HG03060 (cell line): ENCODE results near the gene WDR91.

ENCODE experiments used
- ATAC-seq: cut with Tn5 transposase; IDR thresholded peaks from one replicate; pipeline ENCODE4 v1.9.1; 2021; ENCODE audit warnings: low read depth, moderate number of reproducible peaks; ENCODE audit not compliant: unreplicated experiment

WDR91 gene

DNA sequence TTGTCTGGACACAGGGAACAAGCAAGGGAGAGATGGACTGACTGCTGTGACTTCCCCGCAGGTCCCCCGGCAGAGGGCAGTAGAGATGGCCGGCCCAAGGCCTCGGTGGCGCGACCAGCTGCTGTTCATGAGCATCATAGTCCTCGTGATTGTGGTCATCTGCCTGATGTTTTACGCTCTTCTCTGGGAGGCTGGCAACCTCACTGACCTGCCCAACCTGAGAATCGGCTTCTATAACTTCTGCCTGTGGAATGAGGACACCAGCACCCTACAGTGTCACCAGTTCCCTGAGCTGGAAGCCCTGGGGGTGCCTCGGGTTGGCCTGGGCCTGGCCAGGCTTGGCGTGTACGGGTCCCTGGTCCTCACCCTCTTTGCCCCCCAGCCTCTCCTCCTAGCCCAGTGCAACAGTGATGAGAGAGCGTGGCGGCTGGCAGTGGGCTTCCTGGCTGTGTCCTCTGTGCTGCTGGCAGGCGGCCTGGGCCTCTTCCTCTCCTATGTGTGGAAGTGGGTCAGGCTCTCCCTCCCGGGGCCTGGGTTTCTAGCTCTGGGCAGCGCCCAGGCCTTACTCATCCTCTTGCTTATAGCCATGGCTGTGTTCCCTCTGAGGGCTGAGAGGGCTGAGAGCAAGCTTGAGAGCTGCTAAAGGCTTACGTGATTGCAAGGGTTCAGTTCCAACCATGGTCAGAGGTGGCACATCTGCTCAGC lies 46.8 kb downstream of the WDR91 start:
- no peak for ATAC-seq

DNA sequence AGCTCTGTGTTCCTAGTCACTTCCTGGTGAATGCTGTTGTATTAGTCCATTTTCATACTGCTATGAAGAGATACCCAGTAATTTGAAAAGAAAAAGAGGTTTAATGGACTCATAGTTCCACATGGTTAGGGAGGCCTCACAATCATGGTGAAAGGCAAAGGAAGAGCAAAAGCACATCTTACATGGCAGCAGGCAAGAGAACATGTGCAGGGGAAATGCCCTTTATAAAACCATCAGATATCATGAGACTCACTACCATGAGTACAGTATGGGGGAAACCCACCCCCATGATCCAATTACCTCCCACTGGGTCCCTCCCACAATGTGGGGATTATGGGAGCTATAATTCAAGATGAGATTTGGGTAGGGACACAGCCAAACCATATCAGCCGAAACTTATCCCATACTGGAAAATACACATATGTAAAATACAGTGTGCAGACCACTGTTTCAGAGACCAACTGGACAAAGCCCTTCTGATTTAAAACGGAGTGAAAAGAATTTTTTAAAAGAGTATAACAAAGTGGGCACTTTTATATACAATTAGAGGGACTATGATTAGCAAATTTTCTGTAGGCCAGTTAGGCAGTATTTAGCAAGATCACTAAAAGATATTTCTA lies 48.8 kb downstream of the WDR91 start:
- no peak for ATAC-seq

DNA sequence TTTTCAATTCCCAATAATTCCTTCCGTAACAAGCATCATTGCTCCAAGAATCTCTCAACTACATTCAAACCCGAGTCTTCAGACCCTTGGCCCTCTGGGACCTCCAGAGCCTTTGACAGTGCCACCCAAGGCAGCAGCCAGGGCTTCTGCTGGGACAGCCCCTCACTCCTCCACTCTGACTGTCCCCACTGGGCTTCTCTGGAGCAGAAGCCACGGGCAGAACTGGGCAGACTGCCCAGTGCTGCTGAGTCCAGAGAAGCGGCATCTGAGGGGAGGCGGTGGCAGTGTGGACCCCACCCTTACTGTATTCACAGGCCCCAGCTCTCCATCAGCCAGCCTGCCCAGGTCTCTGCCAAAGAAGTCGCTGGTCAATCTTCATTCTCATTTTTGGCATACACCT lies 49.7 kb downstream of the WDR91 start:
- no peak for ATAC-seq

DNA sequence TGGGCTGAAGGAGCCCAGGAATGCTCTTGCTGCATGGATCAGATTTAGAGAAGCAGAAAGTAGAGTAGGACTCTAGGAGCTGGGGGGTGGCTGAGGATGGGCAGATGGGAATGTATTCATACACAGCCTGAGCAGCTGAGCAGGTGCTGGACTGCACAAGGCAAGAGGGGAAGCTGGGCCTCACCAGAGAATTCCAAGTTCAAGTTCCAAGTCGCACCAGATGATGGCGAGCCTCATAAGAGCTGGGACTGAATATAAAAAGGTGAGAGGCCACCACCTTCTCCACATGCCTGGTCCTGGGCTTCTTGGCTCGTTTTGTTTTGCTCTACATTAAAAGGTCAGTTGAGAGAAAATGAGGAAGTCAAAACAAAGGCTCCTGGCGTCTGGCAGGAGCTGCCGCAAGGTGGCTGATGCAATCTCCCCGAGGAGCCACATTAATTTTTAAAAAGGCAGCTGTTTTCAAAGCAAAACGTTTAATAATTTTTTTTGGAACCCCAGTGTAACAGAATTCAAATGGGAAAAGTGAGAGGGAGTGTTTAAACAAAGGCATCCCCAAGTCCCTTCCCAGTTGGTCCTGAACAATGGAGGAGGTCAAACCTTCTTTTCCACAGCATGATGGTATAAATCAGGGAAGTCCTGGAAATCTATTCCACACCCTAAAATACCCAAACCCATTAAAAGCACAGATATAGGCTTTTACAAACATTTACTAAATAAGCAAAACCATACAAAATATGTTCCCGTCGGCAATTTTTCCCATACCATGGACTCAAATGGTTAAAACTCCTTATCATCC lies 50.3 kb downstream of the WDR91 start:
- ATAC-seq, result no peak

DNA sequence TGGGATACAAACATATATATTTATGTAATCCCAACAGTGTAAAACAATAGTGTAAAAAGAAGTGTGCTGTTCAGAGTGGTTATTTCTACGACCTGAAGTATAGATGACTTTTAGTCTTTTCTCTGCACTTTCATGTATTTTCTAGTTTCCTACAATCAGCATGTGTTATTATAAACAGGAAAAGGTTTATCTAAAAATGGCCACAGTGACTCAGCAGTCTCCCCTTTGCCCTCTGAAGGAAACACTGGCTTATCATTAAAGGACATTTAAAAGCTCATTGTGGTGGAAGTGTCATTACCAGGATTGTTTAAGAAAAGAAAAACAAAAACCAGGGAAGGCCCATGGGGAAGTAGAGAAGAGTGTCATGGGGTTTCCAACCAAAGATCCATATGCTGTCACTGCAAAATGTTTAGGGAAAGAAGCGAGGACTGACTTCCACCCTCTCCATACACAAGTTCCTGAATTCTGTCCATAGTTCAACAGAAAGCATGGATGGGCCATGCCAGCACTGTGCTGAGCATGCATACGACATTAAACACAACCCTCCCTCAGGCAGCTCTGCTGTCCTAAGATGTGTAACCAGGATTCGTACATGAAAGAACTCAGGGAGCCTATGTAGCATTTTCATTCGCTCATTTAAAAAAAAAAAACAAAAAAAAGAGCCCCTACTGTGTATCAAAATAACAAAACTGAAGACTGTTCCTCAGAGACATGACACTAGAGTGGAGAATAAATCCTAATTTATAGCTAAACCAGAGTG lies 51.0 kb downstream of the WDR91 start:
- no peak for ATAC-seq

DNA sequence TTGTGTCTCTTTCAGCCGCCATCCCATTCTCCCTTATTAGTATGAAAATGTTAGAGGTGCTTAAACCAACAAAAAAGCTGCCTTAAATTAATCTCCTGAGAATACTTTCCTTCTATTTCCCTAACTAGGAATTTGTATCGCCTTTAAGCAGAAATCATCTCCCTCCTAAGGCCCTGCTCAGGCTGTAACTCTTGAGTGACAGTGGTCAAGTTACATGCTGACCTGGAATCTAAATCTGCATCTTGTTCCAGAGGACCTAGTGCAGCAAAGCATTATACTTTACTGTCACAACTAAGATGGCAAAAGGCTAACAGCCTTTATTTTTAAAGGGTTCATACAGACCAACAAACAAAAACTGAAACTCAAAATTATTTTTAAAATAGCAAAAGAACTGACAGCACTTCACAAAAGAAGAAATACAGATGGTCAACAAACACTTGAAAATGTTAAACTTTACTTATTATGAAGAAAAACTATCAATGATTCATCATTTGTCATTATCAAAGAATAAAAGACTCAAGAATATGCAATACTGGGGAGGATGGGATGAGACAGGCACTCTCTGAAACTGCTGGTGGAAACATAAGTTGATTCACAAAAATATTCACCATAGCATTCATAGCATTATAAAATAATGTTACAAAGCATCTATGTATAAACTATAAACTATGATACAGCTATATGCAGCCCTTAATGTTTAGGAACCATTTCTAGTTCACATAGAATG lies 51.8 kb downstream of the WDR91 start:
- ATAC-seq, result no peak

DNA sequence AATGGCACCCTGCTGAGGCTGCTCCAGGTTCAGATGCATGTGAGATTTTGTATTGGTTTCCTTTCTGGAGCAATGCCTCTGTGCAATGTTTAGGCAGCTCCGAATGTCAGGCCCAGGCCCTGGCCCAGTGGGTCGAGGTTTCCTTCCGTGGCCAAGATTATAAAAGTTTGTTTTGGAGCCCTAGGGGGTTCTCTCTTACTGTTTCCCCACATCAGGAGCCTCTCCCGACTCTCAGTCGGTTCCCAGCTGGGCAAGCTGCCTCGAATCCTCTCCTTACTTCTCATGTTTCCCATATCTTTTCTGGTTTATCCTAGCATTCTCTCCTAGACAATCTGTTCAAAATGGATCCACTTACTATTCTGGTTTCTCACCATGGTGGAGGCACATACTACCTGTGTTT lies 52.5 kb downstream of the WDR91 start:
- ATAC-seq, result no peak

DNA sequence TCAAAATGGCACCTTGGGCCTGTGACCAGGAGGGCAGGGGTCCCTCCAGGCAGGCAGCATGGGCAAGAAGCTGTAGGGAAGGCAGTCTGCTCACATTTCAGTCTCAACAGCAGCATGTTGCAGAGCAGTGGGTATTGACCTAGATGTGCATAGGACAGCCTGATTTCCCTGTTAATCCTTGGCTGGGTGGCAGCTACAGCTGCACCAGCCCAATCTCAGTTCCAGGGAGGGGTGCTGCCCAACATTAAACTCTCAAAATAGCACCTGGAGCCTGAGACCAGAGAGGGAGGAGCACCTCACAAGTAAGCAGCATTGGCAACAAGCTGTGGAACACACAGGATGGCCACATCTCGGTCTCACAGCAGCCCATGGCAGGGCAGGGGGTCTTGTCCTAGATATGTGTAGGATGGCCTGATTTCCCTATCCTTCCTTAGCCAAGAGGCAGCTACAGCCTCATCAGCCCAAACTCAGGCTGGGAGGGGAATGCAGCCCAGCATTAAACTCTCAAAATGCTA lies 53.1 kb downstream of the WDR91 start:
- no peak for ATAC-seq

DNA sequence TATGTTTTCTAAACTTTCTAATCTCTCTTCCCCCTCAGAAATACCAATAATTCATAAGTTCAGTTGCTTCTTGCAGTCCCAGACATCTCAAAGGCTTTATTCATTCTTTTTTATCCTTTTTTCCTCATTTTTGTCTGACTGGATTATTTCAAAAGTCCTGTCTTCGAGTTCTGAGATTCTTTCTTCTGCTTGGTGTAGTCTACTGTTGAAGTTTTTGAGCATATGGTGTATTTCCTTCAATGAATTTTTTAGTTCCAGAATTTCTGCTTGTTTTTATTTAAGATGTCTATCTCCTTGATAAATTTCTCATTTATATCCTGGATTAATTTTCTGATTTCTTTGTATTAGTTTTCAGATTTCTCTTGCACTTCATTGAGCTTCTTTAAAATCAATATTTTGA lies 55.0 kb downstream of the WDR91 start:
- no peak for ATAC-seq

DNA sequence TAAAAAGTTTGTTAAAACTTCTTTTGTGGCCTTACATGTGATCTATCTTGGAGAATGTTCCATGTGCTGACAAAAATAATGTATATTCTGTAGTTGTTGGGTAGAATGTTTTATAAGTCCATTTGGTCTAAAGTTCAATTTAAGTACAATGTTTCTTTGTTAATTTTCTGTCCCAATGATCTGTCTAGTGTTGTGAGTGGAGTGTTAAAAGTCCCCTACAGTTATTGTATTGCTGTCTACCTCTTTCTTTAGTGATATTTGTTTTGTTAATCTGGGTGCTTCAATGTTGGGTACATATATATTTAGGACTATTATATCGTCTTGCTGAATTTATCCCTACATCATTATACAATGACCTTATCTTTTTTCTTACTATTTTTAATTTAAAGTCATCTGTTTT lies 56.6 kb downstream of the WDR91 start:
- ATAC-seq, result no peak

DNA sequence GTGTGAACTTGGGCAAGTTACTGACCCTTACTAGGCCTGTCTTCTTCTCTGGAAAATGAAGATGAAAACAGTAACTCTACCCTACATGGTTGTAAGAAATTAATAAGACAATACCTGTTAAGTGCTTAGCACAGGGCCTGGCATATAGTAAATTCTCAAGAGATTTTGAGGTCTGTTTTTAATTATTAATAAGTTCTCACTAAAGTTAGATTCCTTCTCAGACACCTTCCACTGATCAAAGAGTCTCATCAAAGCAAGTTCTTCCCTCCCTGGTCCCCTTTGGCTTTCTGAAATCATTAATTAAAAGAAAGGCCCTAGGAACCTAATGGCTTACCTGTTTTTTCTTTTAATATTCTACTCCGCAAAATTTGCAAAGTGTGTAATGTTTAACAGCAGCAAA lies 58.9 kb downstream of the WDR91 start:
- no peak for ATAC-seq

DNA sequence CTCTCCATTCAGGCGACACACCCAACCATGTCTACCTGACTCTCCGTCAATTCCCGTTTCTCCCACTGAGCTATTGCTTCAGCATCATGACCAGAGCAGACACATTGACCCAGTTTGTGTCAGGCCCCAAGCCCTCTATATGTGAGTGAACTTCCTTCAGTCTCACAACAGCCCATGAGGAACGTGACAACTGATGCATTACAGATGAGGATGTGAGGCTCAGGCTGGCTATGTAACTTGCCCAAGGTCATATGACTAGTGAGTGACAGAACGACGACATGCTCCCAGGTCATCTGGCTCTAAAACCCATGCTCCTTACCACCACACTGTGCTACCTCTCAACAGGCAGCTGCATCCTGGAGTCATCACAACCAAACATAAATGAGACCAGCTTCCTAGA lies 59.8 kb downstream of the WDR91 start:
- no peak for ATAC-seq

DNA sequence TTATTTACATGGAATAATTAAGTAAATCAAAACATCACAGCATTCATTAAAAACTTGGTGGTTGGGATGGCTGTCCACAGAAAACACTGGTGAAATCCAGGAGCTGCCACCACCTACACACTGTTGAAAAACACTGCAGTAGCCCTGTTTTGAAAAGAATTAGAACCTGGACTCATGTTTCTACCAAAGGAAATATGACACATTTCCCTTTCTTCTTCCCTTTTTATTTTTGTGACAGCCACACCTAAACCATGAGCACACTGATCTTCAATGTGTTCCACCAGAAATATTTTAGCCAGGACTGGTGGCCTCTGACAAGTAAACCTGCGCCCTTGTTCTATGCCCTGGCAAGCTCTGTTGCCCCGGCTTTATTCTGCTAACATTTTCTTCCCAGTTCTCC lies 60.2 kb downstream of the WDR91 start:
- no peak for ATAC-seq

DNA sequence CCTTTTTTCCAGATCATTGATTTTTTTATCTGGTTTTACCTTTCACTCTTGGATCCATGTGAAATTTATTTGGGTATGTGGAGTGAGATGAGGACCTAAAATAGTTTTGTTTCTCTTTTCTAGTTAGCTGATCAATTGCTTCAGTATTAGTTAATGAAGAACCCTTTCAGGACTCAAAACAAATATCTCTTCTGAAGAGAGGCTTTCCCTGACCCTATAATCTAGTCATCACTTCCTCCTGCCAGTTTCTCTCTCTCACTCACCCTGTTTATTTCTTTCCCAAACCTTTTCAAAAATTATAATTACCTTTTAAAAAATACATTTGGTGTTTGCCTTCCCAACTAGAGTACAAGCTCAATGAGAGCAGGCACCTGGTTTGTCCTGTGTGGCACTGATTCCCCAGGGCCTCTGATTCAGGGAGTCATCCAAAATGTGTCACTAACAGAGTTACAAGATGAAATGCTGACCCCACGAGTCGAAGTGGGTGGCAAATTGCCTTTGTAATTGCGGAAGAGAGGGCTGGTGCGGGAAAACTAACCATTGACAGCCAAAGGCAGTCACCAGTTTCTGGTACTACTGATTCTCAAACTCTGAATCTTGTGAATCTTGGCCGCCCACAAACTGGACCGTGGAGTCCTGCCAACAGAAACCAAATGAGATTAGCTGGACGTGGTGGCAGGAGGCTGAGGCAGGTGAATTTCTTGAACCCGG lies 61.1 kb downstream of the WDR91 start:
- ATAC-seq, result no peak

DNA sequence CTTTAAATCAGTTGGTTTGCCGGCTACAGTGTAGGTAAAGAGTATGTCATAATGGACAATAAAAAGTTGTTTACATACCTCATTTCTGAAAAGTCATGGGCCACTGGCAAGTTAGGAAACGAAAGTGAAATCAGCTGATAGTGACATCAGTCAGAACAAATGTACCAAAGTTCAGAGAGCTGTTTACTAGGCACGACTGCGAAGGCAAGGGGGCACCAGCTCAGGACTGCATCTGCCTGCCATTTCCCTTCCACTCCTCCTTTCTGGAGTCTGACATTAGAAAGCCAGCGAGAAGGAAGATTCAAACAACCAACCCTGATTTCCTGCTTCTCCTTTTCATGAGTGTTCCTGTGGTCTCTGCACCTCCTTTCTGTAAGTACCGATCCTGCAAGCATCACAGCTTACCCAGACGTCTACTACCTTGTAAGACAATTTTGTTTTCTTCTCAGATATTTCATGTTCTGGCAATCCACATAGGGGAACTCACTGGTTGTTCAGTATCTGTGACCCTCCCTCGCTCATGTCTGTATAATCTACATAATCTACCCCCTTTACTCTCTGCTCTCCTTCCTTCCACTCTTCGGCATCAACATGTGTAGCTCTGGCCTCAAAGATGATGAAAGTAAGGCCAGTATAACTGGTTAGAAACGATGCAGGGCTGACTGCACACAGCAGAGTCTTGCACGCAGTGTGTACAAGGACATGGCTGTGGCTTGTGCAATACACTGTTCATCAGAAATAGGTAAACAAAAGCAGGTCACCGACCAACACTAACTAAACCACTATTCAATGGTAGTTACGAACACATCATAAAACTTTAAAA lies 63.2 kb downstream of the WDR91 start, which contains the start of gene TMEM140:
Gene TMEM140, plus strand, starts transcription at position 174 of the 823 bp plus-strand sequence. CDS start 16,370 bp downstream, outside the sequence.
- ATAC-seq, result peak; percentile 39

DNA sequence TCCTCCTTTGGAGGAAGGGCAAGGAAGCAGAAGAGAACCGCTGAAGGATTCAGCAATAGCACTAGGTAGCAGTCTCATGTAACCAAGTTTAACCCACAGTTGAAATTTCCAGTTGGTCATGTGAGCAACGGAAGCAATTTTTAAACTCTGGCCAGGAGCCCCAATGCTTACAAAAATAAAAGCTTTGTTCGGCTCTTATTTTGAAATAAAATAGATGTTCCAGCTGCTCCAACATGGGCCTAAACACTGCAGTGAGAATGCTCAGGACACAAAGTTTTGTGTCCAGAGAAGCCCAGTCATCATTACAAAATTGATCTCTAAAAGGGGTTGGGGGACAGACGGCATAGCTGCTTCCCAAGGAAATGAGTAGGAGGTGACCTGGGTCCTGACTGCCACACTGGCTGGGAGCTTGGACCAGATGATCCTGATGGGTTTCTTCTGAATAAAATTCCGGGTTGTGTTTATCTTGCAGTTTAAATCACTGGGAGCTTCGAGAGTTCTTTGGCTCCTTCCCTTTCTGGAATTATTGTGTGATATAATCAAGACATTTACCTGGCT lies 63.9 kb downstream of the WDR91 start:
- ATAC-seq, result no peak

DNA sequence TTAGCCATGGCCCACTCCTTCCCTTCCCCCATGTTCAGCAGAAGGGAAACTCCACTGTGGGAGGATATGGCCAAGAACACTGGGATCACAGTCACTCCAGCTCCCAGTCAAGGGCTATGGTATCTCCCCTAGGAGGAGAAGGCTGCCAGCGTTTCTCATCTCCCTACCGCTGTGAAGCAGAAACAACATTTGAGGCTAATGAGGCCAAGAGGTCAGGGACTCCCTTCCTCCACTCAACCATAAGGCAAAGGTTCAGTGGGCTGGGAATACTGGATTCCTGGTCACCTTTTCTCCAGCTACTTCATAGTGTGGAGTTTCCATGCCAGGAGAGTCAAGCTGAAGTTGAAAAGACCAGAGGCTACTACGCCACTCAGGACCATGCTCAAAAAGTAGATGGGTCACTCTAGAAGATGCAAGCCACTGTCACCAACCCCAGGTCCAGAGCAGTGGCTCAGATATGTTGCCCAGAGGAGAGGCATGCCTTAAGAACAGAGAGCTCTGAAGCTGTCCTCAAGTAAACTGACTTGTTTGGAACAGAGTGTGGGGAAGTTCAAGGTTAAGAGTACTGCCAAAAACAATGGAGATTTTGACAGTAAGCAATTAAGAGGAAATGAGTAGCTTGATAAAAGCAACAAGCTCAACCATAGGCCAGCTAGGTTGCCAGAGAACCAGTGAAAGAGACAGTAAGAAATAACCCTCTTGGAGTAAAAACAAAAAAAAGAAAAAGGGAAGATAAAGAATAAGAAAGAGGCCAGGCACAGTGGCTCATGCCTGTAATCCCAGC lies 67.2 kb downstream of the WDR91 start:
- no peak for ATAC-seq
